Activated CD4-positive, alpha-beta T cell treated with anti-CD3 and anti-CD28 coated beads, Interleukin-2, amount 10 ng/mL, durations not matched to agents 7 days and 5 days (primary cell): ENCODE data around the gene COL13A1. TPM values are rescaled to one million over a fixed set of nuclear protein-coding genes. Genes with fewer than 3 reads are reported as not detected.
A peak's percentile ranks its signal among the peaks of the same experiment; 100 is the strongest.

Source experiments
- CTCF ChIA-PET: fragments of 350-600 bp; sonication (Branson Sonifier 250); formaldehyde crosslinking; loops from one replicate; lab custom pipeline; 2021; ENCODE audit warnings: antibody characterized with exemption; lab: Charles Lee
- POLR2A ChIA-PET: fragments of 350-600 bp; sonication (Branson Sonifier 250); formaldehyde crosslinking; loops from one replicate; lab custom pipeline; 2021; ENCODE audit warnings: antibody characterized with exemption; lab: Charles Lee
- DNase-seq: peaks from one replicate; pipeline ENCODE4 v3.0.0-alpha.2; 2020
- H3K27ac Mint-ChIP-seq: one replicate; pipeline ENCODE4 v1.8.0; 2021; ENCODE audit warnings: mild to moderate bottlenecking, moderate library complexity, mixed read lengths
- H3K27me3 Mint-ChIP-seq: one replicate; pipeline ENCODE4 v1.8.0; 2021; ENCODE audit warnings: mixed read lengths
- H3K36me3 Mint-ChIP-seq: one replicate; pipeline ENCODE4 v1.8.0; 2021; ENCODE audit warnings: low read depth, mixed read lengths
- H3K4me1 Mint-ChIP-seq: one replicate; pipeline ENCODE4 v1.8.0; 2021; ENCODE audit warnings: mixed read lengths
- H3K4me3 Mint-ChIP-seq: one replicate; pipeline ENCODE4 v1.8.0; 2021; ENCODE audit warnings: mild to moderate bottlenecking, moderate library complexity, mixed read lengths
- H3K9me3 Mint-ChIP-seq: one replicate; pipeline ENCODE4 v1.8.0; 2021; ENCODE audit warnings: mixed read lengths
- total RNA-seq, 2 experiments: library from RNA; stranded (reverse); gene quantifications; one replicate each; pipeline ENCODE4 v1.2.3, GENCODE V29; 2021

COL13A1 gene
- total RNA-seq, 2 experiments from 2014 or later, result not detected

- CTCF ChIA-PET, result interaction anchor here (0.6 to 1.2 kb wide), 3 partner anchors 10 to 359 kb away, joined by 3 read pairs; partner anchors contain the start of gene SAR1A
- DNase-seq, result no peak
- no peak overlapping the region for H3K27ac Mint-ChIP-seq
- H3K4me3 Mint-ChIP-seq, result no peak overlapping the region
- no peaks in the 10 kb centered on the region for H3K36me3 Mint-ChIP-seq
- H3K9me3 Mint-ChIP-seq, result no peaks in the 10 kb centered on the region
- POLR2A ChIA-PET, result no interaction called here
- no peaks in the 10 kb centered on the region for H3K4me1 Mint-ChIP-seq
- peaks cover under 1% of the 10 kb centered on the region for H3K27me3 Mint-ChIP-seq
Observed at GRCh38 chr10:69810675-69811397, 9.1 kb downstream of the COL13A1 start.

DNA sequence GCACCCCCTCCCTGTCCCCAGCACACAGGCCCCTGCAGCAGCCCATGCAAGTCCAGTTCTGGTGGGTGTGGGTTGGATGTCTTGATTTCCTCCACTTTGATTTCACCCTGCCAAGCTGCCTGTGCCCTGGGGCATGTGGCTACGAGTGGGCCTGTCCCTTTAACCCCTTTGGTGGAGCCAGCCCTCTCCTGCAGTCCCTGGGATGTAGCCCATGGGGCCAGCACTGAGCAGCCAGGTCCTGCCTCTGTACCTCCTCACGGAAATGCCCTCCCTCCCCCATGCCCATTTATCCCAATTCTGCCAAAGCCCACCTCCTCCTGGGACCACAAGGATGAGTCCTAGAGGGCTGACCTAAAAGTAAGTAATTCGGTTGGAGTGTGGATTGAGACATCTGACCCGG lies 11.9 kb downstream of the COL13A1 start:
- CTCF ChIA-PET, result no interaction called here
- Mint-ChIP-seq H3K9me3 (peaks cover 2% of the 10 kb centered on the region), H3K27me3 (peaks cover 3% of the 10 kb centered on the region)

GRCh38 chr10:69814251-69814650 lies 12.5 kb downstream of the COL13A1 start:
- H3K36me3 Mint-ChIP-seq, result no peaks in the 10 kb centered on the region
- no peak for DNase-seq
- no peak overlapping the region for H3K27ac Mint-ChIP-seq
- ChIA-PET POLR2A (no interaction called here), CTCF (no interaction called here)
- H3K4me3 Mint-ChIP-seq, result no peak overlapping the region
- peaks cover 20% of the 10 kb centered on the region for H3K4me1 Mint-ChIP-seq
- peaks cover 3% of the 10 kb centered on the region for H3K27me3 Mint-ChIP-seq
- peaks cover 2% of the 10 kb centered on the region for H3K9me3 Mint-ChIP-seq

More for the DNA sequence above, 11.9 kb downstream of the COL13A1 start:
- no peak for DNase-seq
- Mint-ChIP-seq H3K4me1 (peaks cover 20% of the 10 kb centered on the region), H3K36me3 (no peaks in the 10 kb centered on the region), H3K4me3 (no peak overlapping the region), H3K27ac (no peak overlapping the region)
- POLR2A ChIA-PET, result no interaction called here

DNA sequence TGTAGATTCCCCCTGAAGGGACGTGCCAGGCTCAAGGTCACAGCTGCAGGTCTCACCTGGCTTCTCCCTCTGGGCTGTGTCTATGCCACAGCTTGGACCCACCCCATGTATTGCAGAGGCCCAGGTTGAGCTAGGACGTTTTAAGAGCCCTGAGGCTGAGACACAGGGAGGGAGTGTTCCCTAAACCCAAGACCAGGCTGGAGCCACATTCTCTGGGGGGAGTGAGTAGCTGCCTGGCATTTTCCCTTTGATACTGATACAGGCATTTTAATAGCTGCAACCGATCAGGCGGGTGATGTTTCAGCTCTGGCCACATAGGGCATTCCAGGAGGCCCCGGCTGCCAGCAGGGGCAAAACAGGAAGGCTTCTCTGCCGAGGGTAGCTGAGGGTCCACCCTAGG lies 13.4 kb downstream of the COL13A1 start:
- peaks cover 3% of the 10 kb centered on the region for H3K27me3 Mint-ChIP-seq
- ChIA-PET CTCF (no interaction called here), POLR2A (no interaction called here)
- no peaks in the 10 kb centered on the region for H3K36me3 Mint-ChIP-seq
- peaks cover 4% of the 10 kb centered on the region for H3K9me3 Mint-ChIP-seq
- no peak for DNase-seq
- H3K4me3 Mint-ChIP-seq, result no peak overlapping the region
- peaks cover 26% of the 10 kb centered on the region for H3K4me1 Mint-ChIP-seq
- no peak overlapping the region for H3K27ac Mint-ChIP-seq

GRCh38 chr10:69816521-69816920 lies 14.8 kb downstream of the COL13A1 start:
- no peak for DNase-seq
- Mint-ChIP-seq H3K27me3 (peaks cover 3% of the 10 kb centered on the region), H3K4me3 (no peak overlapping the region), H3K4me1 (peaks cover 27% of the 10 kb centered on the region), H3K9me3 (peaks cover 4% of the 10 kb centered on the region), H3K27ac (no peak overlapping the region), H3K36me3 (no peaks in the 10 kb centered on the region)
- CTCF ChIA-PET, result no interaction called here
- POLR2A ChIA-PET, result no interaction called here

- ChIA-PET POLR2A (no interaction called here), CTCF (no interaction called here)
- no peak for DNase-seq
- Mint-ChIP-seq H3K4me3 (no peak overlapping the region), H3K36me3 (no peaks in the 10 kb centered on the region), H3K27ac (no peak overlapping the region), H3K9me3 (peaks cover 4% of the 10 kb centered on the region), H3K27me3 (peaks cover 3% of the 10 kb centered on the region), H3K4me1 (peaks cover 27% of the 10 kb centered on the region)
Observed at GRCh38 chr10:69817078-69817581, 15.4 kb downstream of the COL13A1 start.

DNA sequence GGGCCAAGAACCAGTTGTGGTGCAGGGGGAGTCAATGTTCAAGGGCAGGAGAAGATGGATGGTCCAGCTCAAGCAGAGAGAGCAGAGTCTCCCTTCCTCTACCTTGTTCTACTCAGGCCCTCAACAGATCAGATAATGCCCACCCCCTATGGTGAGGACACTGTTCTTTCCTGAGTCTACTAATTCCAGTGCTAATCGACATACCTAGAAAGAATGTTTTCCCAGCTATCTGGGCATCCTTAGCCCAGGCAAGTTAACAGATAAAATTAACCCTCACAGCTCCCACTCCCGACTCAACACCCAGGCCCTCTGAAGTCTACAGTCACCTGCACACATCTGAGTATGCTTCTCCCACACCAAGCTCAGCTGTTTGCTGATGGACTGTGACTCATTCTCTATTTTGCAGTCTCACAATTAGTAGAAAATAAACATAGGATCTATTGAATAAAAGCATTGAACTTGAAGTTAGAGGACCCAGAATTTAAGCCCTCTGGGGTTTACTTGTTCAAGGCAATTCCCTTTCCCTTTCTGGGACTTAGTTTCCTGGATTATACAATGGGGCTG lies 17.1 kb downstream of the COL13A1 start:
- CTCF ChIA-PET, result no interaction called here
- DNase-seq, result no peak
- H3K27ac Mint-ChIP-seq, result peak overlapping the region; percentile 3
- peaks cover 4% of the 10 kb centered on the region for H3K9me3 Mint-ChIP-seq
- POLR2A ChIA-PET, result no interaction called here
- no peak overlapping the region for H3K4me3 Mint-ChIP-seq
- peaks cover 27% of the 10 kb centered on the region for H3K4me1 Mint-ChIP-seq
- peaks cover 3% of the 10 kb centered on the region for H3K27me3 Mint-ChIP-seq
- H3K36me3 Mint-ChIP-seq, result no peaks in the 10 kb centered on the region

DNA sequence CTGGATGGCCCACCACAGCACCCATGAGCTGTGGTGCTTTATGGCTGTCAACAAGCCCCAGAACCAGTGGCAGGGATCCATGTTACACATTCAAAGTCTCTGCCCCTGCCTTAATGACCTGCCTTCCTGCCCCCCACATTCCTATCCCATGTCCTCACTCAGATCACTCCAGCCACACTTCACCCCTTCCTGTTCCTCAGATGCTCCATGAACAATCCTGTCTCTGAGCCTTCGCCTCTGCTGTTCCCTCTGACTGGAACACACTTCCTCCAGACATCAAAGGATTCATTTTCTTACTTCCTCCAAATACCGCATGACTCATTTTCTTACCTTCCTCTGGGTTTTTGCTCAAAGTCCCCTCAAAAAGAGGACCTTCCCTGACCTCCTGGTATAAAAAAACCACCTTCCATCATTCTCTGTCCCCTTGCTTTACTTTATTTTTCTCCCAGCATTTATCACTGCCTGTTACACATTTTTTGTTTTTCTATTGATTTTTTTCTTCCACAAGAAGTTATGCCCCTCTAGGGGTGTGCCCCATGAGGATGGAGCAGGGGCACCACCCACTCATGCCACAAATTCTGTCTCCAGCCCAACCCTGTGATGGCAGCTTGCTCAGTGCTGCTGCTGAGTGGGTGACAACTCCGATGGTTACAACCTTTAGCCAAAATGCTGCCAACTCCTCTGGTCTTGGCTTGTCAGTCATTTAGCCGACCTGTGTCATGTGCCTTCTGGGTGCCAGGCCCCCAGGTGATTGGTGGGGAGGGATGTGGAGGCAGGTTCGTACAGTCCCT lies 18.2 kb downstream of the COL13A1 start:
- peaks cover 4% of the 10 kb centered on the region for H3K9me3 Mint-ChIP-seq
- no peak overlapping the region for H3K4me3 Mint-ChIP-seq
- no peaks in the 10 kb centered on the region for H3K36me3 Mint-ChIP-seq
- no peak overlapping the region for H3K27ac Mint-ChIP-seq
- POLR2A ChIA-PET, result no interaction called here
- H3K4me1 Mint-ChIP-seq, result peaks cover 27% of the 10 kb centered on the region
- no peak for DNase-seq
- CTCF ChIA-PET, result no interaction called here
- peaks cover 3% of the 10 kb centered on the region for H3K27me3 Mint-ChIP-seq

DNA sequence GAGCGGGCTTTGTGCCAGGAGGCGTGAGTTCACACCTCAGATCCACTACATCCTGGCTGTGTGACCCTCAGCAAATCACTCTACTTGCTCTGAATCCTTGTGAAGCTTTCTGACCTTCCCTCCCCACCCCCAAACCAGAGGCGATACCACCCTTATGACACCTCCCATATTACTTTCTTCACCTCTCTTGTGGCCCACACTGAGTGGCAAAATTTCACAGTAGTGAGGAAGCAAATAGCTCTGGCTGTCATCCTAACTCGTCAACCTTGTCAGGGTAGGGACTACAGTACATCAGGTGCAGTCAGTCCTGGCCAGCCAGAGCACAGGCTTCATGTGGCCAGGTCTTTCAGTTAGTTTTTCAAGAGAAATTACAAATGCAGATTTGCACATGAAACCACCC lies 19.1 kb downstream of the COL13A1 start:
- DNase-seq, result no peak
- Mint-ChIP-seq H3K27me3 (peaks cover 3% of the 10 kb centered on the region), H3K36me3 (no peaks in the 10 kb centered on the region), H3K4me1 (peaks cover 27% of the 10 kb centered on the region), H3K9me3 (peaks cover 4% of the 10 kb centered on the region), H3K27ac (no peak overlapping the region), H3K4me3 (no peak overlapping the region)
- ChIA-PET CTCF (interaction anchor here (1.6 kb wide), 1 partner anchor 11 kb away, joined by 3 read pairs; no protein-coding TSS in a partner anchor), POLR2A (no interaction called here)

DNA sequence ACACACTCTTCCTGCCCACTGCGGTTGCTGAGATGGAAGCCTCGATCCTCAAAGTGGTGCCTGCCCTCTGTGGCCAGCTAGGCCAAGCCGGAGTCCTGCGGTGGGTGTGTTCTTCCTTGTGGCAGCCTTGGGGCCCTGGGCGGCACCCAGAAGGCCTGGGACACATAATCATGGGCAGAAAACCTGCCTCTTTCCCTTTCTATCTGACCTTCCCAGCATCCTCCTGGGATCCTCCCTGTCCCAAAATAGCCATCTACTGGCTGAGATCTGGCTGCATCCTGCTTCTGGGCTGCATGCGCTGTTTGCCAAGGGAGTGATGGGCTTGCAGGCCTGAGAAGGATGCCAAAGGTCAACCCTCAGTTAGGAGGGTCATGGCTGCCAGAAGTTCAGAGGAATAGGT lies 23.9 kb downstream of the COL13A1 start:
- Mint-ChIP-seq H3K9me3 (no peaks in the 10 kb centered on the region), H3K4me3 (no peak overlapping the region), H3K36me3 (no peaks in the 10 kb centered on the region), H3K27me3 (peaks cover 13% of the 10 kb centered on the region), H3K4me1 (no peaks in the 10 kb centered on the region), H3K27ac (no peak overlapping the region)
- ChIA-PET CTCF (no interaction called here), POLR2A (no interaction called here)
- DNase-seq, result no peak

DNA sequence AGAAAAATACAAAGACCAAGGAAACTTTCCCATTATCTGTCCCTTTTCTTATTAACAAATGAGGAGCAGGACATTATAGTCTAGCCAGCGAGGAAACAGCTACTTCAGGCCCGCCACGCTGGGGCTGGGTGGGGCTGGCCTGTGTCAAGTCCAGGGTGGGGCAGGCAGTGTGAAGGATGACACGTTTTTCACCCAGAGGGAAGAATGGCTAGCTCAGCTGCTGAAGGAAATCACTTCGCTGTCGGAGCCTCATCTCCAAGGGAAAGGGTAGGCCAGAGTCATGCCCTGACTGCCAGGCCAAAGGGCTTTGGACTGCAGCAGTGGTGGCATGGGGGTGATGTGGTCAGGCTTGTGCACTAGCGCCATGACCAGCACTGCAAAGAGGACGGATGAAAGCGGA lies 24.4 kb downstream of the COL13A1 start:
- ChIA-PET POLR2A (no interaction called here), CTCF (no interaction called here)
- DNase-seq, result no peak
- Mint-ChIP-seq H3K4me1 (no peaks in the 10 kb centered on the region), H3K4me3 (no peak overlapping the region), H3K27me3 (peaks cover 13% of the 10 kb centered on the region), H3K9me3 (no peaks in the 10 kb centered on the region), H3K36me3 (no peaks in the 10 kb centered on the region), H3K27ac (no peak overlapping the region)

DNA sequence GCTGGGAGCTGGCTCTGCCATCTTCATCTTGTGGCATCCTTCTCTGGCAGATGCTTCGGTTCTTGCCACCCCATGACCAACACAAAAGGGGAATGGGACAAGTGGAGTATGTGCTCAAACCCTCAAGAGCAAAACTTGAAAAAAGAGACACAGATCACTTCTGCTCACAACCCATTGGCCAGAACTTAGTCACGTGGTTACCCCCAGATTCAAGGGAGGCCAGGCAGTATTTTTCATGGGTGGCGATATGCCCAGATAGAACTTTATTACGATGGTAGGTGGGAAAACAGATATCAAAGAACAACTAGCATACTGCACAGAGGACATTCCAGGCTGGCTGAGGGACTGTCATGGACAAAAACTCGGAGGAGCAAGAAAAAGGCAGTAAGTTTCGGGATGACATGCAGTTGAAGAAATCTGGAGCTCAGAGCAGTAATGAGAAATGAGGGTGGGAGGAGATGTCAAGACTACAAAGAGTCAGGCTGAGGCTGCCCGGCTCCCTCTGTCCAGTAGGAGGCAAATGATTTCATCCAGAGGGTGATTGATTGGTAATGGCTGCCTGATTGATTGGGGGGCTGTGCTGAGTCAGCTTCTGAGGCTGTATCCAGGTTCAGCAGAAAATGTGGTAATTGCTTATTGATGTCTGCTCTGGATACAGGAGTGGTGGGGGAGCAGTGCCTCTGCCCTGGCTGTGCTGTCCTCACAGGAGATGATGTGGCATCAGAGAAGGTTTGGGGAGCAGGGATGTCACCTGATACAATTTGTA lies 25.3 kb downstream of the COL13A1 start:
- no peak overlapping the region for H3K27ac Mint-ChIP-seq
- no peaks in the 10 kb centered on the region for H3K4me1 Mint-ChIP-seq
- no peaks in the 10 kb centered on the region for H3K9me3 Mint-ChIP-seq
- peaks cover 13% of the 10 kb centered on the region for H3K27me3 Mint-ChIP-seq
- no peaks in the 10 kb centered on the region for H3K36me3 Mint-ChIP-seq
- CTCF ChIA-PET, result no interaction called here
- no peak for DNase-seq
- H3K4me3 Mint-ChIP-seq, result no peak overlapping the region
- POLR2A ChIA-PET, result no interaction called here
